Suprapubic skin (tissue), 3 donors: ENCODE data around the gene CCNB1IP1.

ENCODE experiments used
- CTCF ChIP-seq, 2 donors: fragments of 200-600 bp in 1 of 2; fragments of 450-650 bp in 1 of 2; sonication (generic) in 1 of 2; IDR thresholded peaks; one replicate each; pipeline ENCODE4 v1.5.1; 2016 to 2019; ENCODE audit warnings: antibody characterized with exemption in 2 of 2, mild to moderate bottlenecking in 1 of 2, moderate library complexity in 1 of 2
- EP300 ChIP-seq: sonication (generic); formaldehyde crosslinking; IDR thresholded peaks from one replicate; pipeline ENCODE4 v1.6.1; 2017; ENCODE audit warnings: antibody characterized with exemption

GRCh38 chr14:20375471-20375870 lies 42.4 kb upstream of the CCNB1IP1 start:
- TF ChIP-seq CTCF (IDR thresholded peaks at IDR 0.05) (no peak), EP300 (no peak)
